SK-N-SH treated with all-trans-retinoic acid at 6 μM for 48 hours (cell line): Measurements from ENCODE around the gene MED12.

Source experiments
- ATAC-seq: fragments of 200-7000 bp; cut with Tn5 transposase; 3 replicates; pipeline ENCODE4 v1.9.1; 2020; ENCODE audit warnings: mild to moderate bottlenecking, moderate library complexity
- ARNTL ChIP-seq: fragments of 450-650 bp; formaldehyde crosslinking; IDR thresholded peaks from 2 replicates; pipeline ENCODE4 v1.5.0; 2020; ENCODE audit warnings: low read depth, mild to moderate bottlenecking, moderate library complexity, borderline replicate concordance
- BACH2 ChIP-seq: fragments of 250-450 bp; sonication (Bioruptor Pico); IDR thresholded peaks from 2 replicates; pipeline ENCODE4 v1.9.0; 2021; ENCODE audit warnings: mild to moderate bottlenecking, borderline replicate concordance
- CSDC2 ChIP-seq: fragments of 250-450 bp; sonication (Bioruptor Pico); IDR thresholded peaks from 2 replicates; pipeline ENCODE4 v1.5.0; 2020; ENCODE audit warnings: mild to moderate bottlenecking, moderate library complexity
- ESRRG ChIP-seq: fragments of 250-450 bp; sonication (Bioruptor Pico); IDR thresholded peaks from 2 replicates; pipeline ENCODE4 v1.6.1; 2021; ENCODE audit warnings: mild to moderate bottlenecking
- GLIS3 ChIP-seq: fragments of 250-450 bp; sonication (Bioruptor Pico); IDR thresholded peaks from 2 replicates; pipeline ENCODE4 v1.5.0; 2020; ENCODE audit warnings: mild to moderate bottlenecking, moderate library complexity
- ISL1 ChIP-seq: fragments of 250-450 bp; sonication (Bioruptor Pico); IDR thresholded peaks from 2 replicates; pipeline ENCODE4 v2.1.2; 2022; ENCODE audit warnings: mild to moderate bottlenecking, moderate library complexity
- PPARA ChIP-seq: fragments of 250-450 bp; sonication (Bioruptor Pico); IDR thresholded peaks from 2 replicates; pipeline ENCODE4 v1.5.0; 2020; ENCODE audit warnings: mild to moderate bottlenecking, borderline replicate concordance
- RARB ChIP-seq: fragments of 250-450 bp; sonication (Bioruptor Pico); IDR thresholded peaks from 2 replicates; pipeline ENCODE4 v1.8.0; 2021; ENCODE audit warnings: mild to moderate bottlenecking, moderate library complexity
- SNAI2 ChIP-seq: fragments of 250-450 bp; sonication (Bioruptor Pico); IDR thresholded peaks from 2 replicates; pipeline ENCODE4 v1.5.0; 2020; ENCODE audit warnings: mild to moderate bottlenecking, moderate library complexity
- TCF4 ChIP-seq: fragments of 250-450 bp; sonication (Bioruptor Pico); IDR thresholded peaks from 2 replicates; pipeline ENCODE4 v1.8.0; 2021; ENCODE audit warnings: mild to moderate bottlenecking, moderate library complexity, borderline replicate concordance
- TOX ChIP-seq: fragments of 250-450 bp; sonication (Bioruptor Pico); IDR thresholded peaks from 2 replicates; pipeline ENCODE4 v1.8.0; 2021; ENCODE audit warnings: mild to moderate bottlenecking, moderate library complexity, borderline replicate concordance
- ZC3H10 ChIP-seq: fragments of 250-450 bp; sonication (Bioruptor Pico); IDR thresholded peaks from 2 replicates; pipeline ENCODE4 v1.5.1; 2021; ENCODE audit warnings: mild to moderate bottlenecking, moderate library complexity
- ZFP3 ChIP-seq: fragments of 250-450 bp; sonication (Bioruptor Pico); IDR thresholded peaks from 2 replicates; pipeline ENCODE4 v1.5.0; 2020; ENCODE audit warnings: mild to moderate bottlenecking, moderate library complexity
- ZFP30 ChIP-seq: fragments of 450-650 bp; formaldehyde crosslinking; IDR thresholded peaks from 2 replicates; pipeline ENCODE4 v1.5.0; 2022; ENCODE audit warnings: mild to moderate bottlenecking, moderate library complexity
- ZNF565 ChIP-seq: fragments of 450-650 bp; formaldehyde crosslinking; conservative IDR thresholded peaks from 2 replicates; pipeline ENCODE4 v1.5.0; 2020; ENCODE audit warnings: low read depth, mild to moderate bottlenecking, moderate library complexity
- ZNF70 ChIP-seq: fragments of 450-650 bp; formaldehyde crosslinking; IDR thresholded peaks from 2 replicates; pipeline ENCODE4 v1.5.0; 2020; ENCODE audit warnings: mild to moderate bottlenecking, moderate library complexity
- ZNF8 ChIP-seq: fragments of 450-650 bp; formaldehyde crosslinking; IDR thresholded peaks from 2 replicates; pipeline ENCODE4 v1.5.0; 2020; ENCODE audit warnings: mild to moderate bottlenecking, moderate library complexity
- TF ChIP-seq, protein P1 (sequence below): fragments of 250-450 bp; sonication (Bioruptor Pico); IDR thresholded peaks from 2 replicates; pipeline ENCODE4 v1.5.1; 2020; ENCODE audit warnings: low read depth, mild to moderate bottlenecking, moderate library complexity
- TF ChIP-seq, protein P2 (sequence below): fragments of 250-450 bp; sonication (Bioruptor Pico); IDR thresholded peaks from 2 replicates; pipeline ENCODE4 v1.5.1; 2021; ENCODE audit warnings: mild to moderate bottlenecking, moderate library complexity
- TF ChIP-seq, protein P3 (sequence below): fragments of 250-450 bp; sonication (Bioruptor Pico); IDR thresholded peaks from 2 replicates; pipeline ENCODE4 v1.5.0; 2020; ENCODE audit warnings: mild to moderate bottlenecking, moderate library complexity
- TF ChIP-seq, protein P4 (sequence below): fragments of 250-450 bp; sonication (Bioruptor Pico); IDR thresholded peaks from 2 replicates; pipeline ENCODE4 v1.8.0; 2020; ENCODE audit warnings: mild to moderate bottlenecking, moderate library complexity, borderline replicate concordance
- TF ChIP-seq, protein P5 (sequence below): fragments of 250-450 bp; sonication (Bioruptor Pico); IDR thresholded peaks from 2 replicates; pipeline ENCODE4 v1.8.0; 2021; ENCODE audit warnings: low read depth, mild to moderate bottlenecking, moderate library complexity, borderline replicate concordance

MED12 gene

GRCh38 chrX:71166461-71166860 is 48.1 kb downstream of the MED12 start:
- no peak for ATAC-seq
- no peak for TF ChIP-seq ARNTL

GRCh38 chrX:71167031-71167781 is 48.8 kb downstream of the MED12 start:
- no peak for TF ChIP-seq ZC3H10 (CRISPR knock-in tag)
- no peak for TF ChIP-seq RARB (CRISPR knock-in tag)
- TF ChIP-seq SNAI2: no peak
- TF ChIP-seq ESRRG: no peak
- TF ChIP-seq, protein P1, sequence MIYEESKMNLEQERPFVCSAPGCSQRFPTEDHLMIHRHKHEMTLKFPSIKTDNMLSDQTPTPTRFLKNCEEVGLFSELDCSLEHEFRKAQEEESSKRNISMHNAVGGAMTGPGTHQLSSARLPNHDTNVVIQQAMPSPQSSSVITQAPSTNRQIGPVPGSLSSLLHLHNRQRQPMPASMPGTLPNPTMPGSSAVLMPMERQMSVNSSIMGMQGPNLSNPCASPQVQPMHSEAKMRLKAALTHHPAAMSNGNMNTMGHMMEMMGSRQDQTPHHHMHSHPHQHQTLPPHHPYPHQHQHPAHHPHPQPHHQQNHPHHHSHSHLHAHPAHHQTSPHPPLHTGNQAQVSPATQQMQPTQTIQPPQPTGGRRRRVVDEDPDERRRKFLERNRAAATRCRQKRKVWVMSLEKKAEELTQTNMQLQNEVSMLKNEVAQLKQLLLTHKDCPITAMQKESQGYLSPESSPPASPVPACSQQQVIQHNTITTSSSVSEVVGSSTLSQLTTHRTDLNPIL (CRISPR knock-in tag): no peak
- TF ChIP-seq TCF4 (CRISPR knock-in tag): no peak
- TF ChIP-seq, protein P2, sequence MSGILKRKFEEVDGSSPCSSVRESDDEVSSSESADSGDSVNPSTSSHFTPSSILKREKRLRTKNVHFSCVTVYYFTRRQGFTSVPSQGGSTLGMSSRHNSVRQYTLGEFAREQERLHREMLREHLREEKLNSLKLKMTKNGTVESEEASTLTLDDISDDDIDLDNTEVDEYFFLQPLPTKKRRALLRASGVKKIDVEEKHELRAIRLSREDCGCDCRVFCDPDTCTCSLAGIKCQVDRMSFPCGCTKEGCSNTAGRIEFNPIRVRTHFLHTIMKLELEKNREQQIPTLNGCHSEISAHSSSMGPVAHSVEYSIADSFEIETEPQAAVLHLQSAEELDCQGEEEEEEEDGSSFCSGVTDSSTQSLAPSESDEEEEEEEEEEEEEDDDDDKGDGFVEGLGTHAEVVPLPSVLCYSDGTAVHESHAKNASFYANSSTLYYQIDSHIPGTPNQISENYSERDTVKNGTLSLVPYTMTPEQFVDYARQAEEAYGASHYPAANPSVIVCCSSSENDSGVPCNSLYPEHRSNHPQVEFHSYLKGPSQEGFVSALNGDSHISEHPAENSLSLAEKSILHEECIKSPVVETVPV (CRISPR knock-in tag): no peak
- no peak for TF ChIP-seq ZNF70
- TF ChIP-seq ZFP3: no peak
- TF ChIP-seq PPARA: no peak
- no peak for TF ChIP-seq ZNF8 (CRISPR knock-in tag)
- TF ChIP-seq, protein P3, sequence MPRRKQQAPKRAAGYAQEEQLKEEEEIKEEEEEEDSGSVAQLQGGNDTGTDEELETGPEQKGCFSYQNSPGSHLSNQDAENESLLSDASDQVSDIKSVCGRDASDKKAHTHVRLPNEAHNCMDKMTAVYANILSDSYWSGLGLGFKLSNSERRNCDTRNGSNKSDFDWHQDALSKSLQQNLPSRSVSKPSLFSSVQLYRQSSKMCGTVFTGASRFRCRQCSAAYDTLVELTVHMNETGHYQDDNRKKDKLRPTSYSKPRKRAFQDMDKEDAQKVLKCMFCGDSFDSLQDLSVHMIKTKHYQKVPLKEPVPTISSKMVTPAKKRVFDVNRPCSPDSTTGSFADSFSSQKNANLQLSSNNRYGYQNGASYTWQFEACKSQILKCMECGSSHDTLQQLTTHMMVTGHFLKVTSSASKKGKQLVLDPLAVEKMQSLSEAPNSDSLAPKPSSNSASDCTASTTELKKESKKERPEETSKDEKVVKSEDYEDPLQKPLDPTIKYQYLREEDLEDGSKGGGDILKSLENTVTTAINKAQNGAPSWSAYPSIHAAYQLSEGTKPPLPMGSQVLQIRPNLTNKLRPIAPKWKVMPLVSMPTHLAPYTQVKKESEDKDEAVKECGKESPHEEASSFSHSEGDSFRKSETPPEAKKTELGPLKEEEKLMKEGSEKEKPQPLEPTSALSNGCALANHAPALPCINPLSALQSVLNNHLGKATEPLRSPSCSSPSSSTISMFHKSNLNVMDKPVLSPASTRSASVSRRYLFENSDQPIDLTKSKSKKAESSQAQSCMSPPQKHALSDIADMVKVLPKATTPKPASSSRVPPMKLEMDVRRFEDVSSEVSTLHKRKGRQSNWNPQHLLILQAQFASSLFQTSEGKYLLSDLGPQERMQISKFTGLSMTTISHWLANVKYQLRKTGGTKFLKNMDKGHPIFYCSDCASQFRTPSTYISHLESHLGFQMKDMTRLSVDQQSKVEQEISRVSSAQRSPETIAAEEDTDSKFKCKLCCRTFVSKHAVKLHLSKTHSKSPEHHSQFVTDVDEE: no peak
- TF ChIP-seq, protein P4, sequence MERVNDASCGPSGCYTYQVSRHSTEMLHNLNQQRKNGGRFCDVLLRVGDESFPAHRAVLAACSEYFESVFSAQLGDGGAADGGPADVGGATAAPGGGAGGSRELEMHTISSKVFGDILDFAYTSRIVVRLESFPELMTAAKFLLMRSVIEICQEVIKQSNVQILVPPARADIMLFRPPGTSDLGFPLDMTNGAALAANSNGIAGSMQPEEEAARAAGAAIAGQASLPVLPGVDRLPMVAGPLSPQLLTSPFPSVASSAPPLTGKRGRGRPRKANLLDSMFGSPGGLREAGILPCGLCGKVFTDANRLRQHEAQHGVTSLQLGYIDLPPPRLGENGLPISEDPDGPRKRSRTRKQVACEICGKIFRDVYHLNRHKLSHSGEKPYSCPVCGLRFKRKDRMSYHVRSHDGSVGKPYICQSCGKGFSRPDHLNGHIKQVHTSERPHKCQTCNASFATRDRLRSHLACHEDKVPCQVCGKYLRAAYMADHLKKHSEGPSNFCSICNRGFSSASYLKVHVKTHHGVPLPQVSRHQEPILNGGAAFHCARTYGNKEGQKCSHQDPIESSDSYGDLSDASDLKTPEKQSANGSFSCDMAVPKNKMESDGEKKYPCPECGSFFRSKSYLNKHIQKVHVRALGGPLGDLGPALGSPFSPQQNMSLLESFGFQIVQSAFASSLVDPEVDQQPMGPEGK: no peak
- no peak for TF ChIP-seq ZNF565 (CRISPR knock-in tag)
- no peak for TF ChIP-seq BACH2
- TF ChIP-seq GLIS3: no peak
- no peak for TF ChIP-seq ZFP30
- TF ChIP-seq, all 23 proteins: peak for 0
- no peak for ATAC-seq

DNA sequence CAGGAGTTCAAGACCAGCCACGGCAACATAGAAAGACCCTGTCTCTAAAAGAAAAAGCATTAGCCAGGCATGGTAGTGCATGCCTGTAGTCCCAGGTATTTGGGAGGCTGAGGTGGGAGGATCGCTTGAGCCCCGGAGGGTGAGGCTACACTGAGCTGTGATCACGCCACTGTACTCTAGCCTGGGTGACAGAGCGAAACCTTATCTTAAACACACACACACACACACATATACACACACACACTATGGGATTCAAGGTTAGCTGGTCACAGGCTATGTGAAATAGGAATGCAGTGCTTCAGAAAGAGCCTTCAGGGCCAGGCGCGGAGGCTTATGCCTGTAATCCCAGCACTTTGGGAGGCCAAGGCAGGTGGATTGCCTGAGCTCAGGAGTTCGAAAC is 49.7 kb downstream of the MED12 start:
- no peak for ATAC-seq

More for the DNA sequence above, 49.7 kb downstream of the MED12 start:
- TF ChIP-seq, protein P5, sequence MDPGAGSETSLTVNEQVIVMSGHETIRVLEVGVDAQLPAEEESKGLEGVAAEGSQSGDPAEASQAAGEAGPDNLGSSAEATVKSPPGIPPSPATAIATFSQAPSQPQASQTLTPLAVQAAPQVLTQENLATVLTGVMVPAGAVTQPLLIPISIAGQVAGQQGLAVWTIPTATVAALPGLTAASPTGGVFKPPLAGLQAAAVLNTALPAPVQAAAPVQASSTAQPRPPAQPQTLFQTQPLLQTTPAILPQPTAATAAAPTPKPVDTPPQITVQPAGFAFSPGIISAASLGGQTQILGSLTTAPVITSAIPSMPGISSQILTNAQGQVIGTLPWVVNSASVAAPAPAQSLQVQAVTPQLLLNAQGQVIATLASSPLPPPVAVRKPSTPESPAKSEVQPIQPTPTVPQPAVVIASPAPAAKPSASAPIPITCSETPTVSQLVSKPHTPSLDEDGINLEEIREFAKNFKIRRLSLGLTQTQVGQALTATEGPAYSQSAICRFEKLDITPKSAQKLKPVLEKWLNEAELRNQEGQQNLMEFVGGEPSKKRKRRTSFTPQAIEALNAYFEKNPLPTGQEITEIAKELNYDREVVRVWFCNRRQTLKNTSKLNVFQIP (CRISPR knock-in tag): no peak
- TF ChIP-seq ZC3H10 (CRISPR knock-in tag): no peak
- no peak for TF ChIP-seq ZNF70
- no peak for TF ChIP-seq ZNF8 (CRISPR knock-in tag)
- TF ChIP-seq PPARA: no peak
- no peak for TF ChIP-seq GLIS3
- TF ChIP-seq SNAI2: no peak
- TF ChIP-seq ZNF565 (CRISPR knock-in tag): no peak
- TF ChIP-seq, protein P1 (CRISPR knock-in tag): no peak
- TF ChIP-seq CSDC2 (CRISPR knock-in tag): no peak
- TF ChIP-seq ZFP3: no peak
- TF ChIP-seq, protein P2 (CRISPR knock-in tag): no peak
- TF ChIP-seq, protein P4: no peak
- TF ChIP-seq ISL1 (CRISPR knock-in tag): no peak
- TF ChIP-seq TOX (CRISPR knock-in tag): no peak
- no peak for TF ChIP-seq ZFP30
